Heart left ventricle (tissue), 16 donors: ENCODE data around the gene ANGPTL3. TPM values are rescaled to one million over a fixed set of nuclear protein-coding genes. Genes with fewer than 3 reads are reported as not detected.
"Not testable (repeated sequence)": the region's sequence is repeated elsewhere in the genome, so short reads cannot be mapped to it uniquely, and the experiment has no call there.

ENCODE experiments used
- ATAC-seq, 4 donors: fragments of 200-7000 bp; cut with Tn5 transposase; one replicate each; pipeline ENCODE4 v1.9.1; 2020 to 2022; ENCODE audit warnings: moderate library complexity in 4 of 4, mild to moderate bottlenecking in 3 of 4, moderate number of reproducible peaks in 1 of 4
- DNase-seq, 5 donors: peaks; one replicate each; pipeline ENCODE4 v3.0.0-alpha.2; 2020
- H3K27ac ChIP-seq, 12 donors: fragments of 200-600 bp; sonication (generic) in 4 of 12; one replicate each; pipeline versions ENCODE4 v1.5.0 to v1.8.0; 2016 to 2022; ENCODE audit warnings: mild to moderate bottlenecking in 2 of 12
- H3K27me3 ChIP-seq, 9 donors: fragments of 200-600 bp; sonication (generic) in 2 of 9; one replicate each; pipeline versions ENCODE4 v1.5.1 to v1.8.0; 2016 to 2022; ENCODE audit warnings: mild to moderate bottlenecking in 3 of 9
- H3K36me3 ChIP-seq, 9 donors: fragments of 200-600 bp; sonication (generic) in 2 of 9; one replicate each; pipeline versions ENCODE4 v1.5.0 to v1.8.0; 2018 to 2022; ENCODE audit warnings: mild to moderate bottlenecking in 2 of 9
- H3K4me1 ChIP-seq, 12 donors: fragments of 200-600 bp; sonication (generic) in 4 of 12; one replicate each; pipeline versions ENCODE4 v1.5.0 to v1.8.0; 2016 to 2022; ENCODE audit warnings: mild to moderate bottlenecking in 3 of 12
- H3K4me3 ChIP-seq, 12 donors: fragments of 200-600 bp; sonication (generic) in 4 of 12; one replicate each; pipeline versions ENCODE4 v1.5.0 to v1.8.0; 2017 to 2022; ENCODE audit warnings: mild to moderate bottlenecking in 9 of 12, moderate library complexity in 4 of 12
- H3K9me3 ChIP-seq, 12 donors: fragments of 200-600 bp; sonication (generic) in 4 of 12; one replicate each; pipeline versions ENCODE4 v1.5.0 to v1.8.0; 2016 to 2022; ENCODE audit warnings: mild to moderate bottlenecking in 1 of 12
- CTCF ChIP-seq, 12 donors: fragments of 200-600 bp; sonication (generic) in 4 of 12; IDR thresholded peaks; one replicate each; pipeline versions ENCODE4 v1.5.0 to v1.8.0; 2018 to 2022; ENCODE audit warnings: antibody characterized with exemption in 12 of 12, mild to moderate bottlenecking in 5 of 12
- POLR2A ChIP-seq, 2 donors: fragments of 450-650 bp; IDR thresholded peaks; one replicate each; pipeline ENCODE4 v1.6.1; 2017; ENCODE audit warnings: antibody characterized with exemption in 2 of 2, mild to moderate bottlenecking in 2 of 2, moderate library complexity in 2 of 2
- WGBS, 4 donors: extraction: QIAGEN DNeasy Blood & Tissue Kit in 2 of 4; methylation state at CpG; one replicate each; pipeline versions ENCODE4 v1.1.5 to v1.1.7; 2013 to 2018; 5-methylcytosine and 5-hydroxymethylcytosine counted together
- intact Hi-C, 10 donors: fragments of 100-400 bp; cut with DNase I; formaldehyde crosslinking; loops; one replicate each; pipeline versions ENCODE4 v1.11.1 to v1.14.2; 2022
- long read RNA-seq, 3 donors: library from polyadenylated mRNA; unstranded; transcript quantifications; one replicate each; pipeline ENCODE4 v2.0.0, GENCODE V29; 2020 to 2021
- polyA plus RNA-seq, 2 donors: library from polyadenylated mRNA; stranded (reverse); fragments of 200-250 nt; gene quantifications; one replicate each; pipeline ENCODE4 v1.2.3, GENCODE V29; 2013
- total RNA-seq, 9 donors: library from RNA; depleted of rRNA in 2 of 9; stranded (reverse); fragments of >200 nt in 2 of 9; fragmentation: NEBNext Ultra II Directional in 3 of 9; extraction: Animal tissue kit (Norgen Biotek cat#: 25700) in 3 of 9; gene quantifications; one replicate each; pipeline versions ENCODE4 v1.1.0 to v1.2.4, GENCODE V29; 2016 to 2023
- donor health status: ischemic (EF 13 %, LVEDD 7.1; RV severe dilation, severe dysfunction).
- donor health status: healthy with polysubstance abuse.
- donor health status: DM: no; HTN: yes; CAD: no.
- donor health status: DM: no; HTN: no; CAD: no.
- donor health status: ischemic (EF 25% LVEDD 6.9; RV normal size, moderate dysfunction).
- donor health status: ischemic (EF 25% LVEDD 5.7; RV mildly dilated, moderate dysfunction).
- donor health status: healthy.
- donor health status: DM: yes; HTN: yes; CAD: no.
- donor health status: ischemic (EF 35%, LVEDD 5.7; RV mildly dilated, moderate dysfunction).
- donor health status: nonischemic (EF 11% LVEDD 7.7; RV severe dilation, severe dysfunction).
- donor health status: DM: yes; HTN: yes; CAD: no.
- donor health status: PGD.
- donor health status: ischemic (EF 29% LVEDD 5.4; RV normal size, mild dysfunction).
- donor health status: nonischemic (EF 23%, LVEDD 6.1; RV moderate dilation, normal function).

The ANGPTL3 gene
- total RNA-seq: not detected
- not detected for polyA plus RNA-seq
- long read RNA-seq, donor 1: 0 reads
- long read RNA-seq, donor 2: 0 reads
- long read RNA-seq, donor 3: 0 reads

DNA sequence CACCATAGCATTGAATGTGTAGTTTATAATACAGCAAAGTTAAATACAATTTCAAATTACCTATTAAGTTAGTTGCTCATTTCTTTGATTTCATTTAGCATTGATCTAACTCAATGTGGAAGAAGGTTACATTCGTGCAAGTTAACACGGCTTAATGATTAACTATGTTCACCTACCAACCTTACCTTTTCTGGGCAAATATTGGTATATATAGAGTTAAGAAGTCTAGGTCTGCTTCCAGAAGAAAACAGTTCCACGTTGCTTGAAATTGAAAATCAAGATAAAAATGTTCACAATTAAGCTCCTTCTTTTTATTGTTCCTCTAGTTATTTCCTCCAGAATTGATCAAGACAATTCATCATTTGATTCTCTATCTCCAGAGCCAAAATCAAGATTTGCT lies at the start of gene ANGPTL3:
Gene ANGPTL3 (plus strand): TSS at position 240 of the 400 bp plus-strand sequence. CDS start 47 bp downstream, at position 287.
- intact Hi-C loops: no loop called here
- Histone ChIP-seq H3K4me1 (no peaks in the 10 kb centered on the region), H3K27me3 (no peaks in the 10 kb centered on the region), H3K36me3 (no peaks in the 10 kb centered on the region), H3K9me3 (no peaks in the 10 kb centered on the region), H3K27ac (no peak within 1 kb of the TSS), H3K4me3 (no peak within 1 kb of the TSS)
- 91 to 93% (median 93%) methylated on average over 3 of the region's 3 CpGs for WGBS, 4 donors
- ATAC-seq (no peak), DNase-seq (no peak)
- TF ChIP-seq POLR2A (IDR thresholded peaks at IDR 0.05): no peak
- TF ChIP-seq CTCF (IDR thresholded peaks at IDR 0.05): no peak

DNA sequence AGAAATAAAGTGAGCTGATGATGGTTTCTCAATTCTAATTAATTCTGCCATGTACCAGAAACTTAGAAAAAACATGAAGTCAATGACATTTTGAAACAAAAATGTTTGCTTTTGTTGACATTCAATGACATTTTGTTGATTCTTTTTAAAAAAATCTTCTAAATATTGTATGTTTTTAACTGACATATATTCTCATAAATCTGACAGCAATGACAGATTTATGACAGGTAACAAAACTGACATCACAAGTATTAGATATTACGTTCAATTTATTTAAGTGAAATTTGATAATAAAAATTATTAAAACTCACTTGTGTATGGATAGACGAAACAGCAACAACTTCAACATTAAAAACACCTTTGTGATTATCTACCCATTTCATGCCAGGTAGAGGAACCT lies 36.0 kb upstream of the ANGPTL3 start:
- H3K4me1 ChIP-seq: no peaks in the 10 kb centered on the region
- peaks cover 0 to 4% (median 0%) of the 10 kb centered on the region in 12 donors for H3K9me3 ChIP-seq
- intact Hi-C loops: no loop called here
- H3K4me3 ChIP-seq: no peak overlapping the region
- DNase-seq (no peak), ATAC-seq (no peak)
- peaks cover 0 to 21% (median 8%) of the 10 kb centered on the region in 9 donors for H3K36me3 ChIP-seq
- no peak overlapping the region for H3K27ac ChIP-seq
- TF ChIP-seq POLR2A (IDR thresholded peaks at IDR 0.05) (no peak), CTCF (IDR thresholded peaks at IDR 0.05) (no peak)
- WGBS, 4 donors: 95 to 99% (median 97%) methylated on average over 2 of the region's 2 CpGs
- H3K27me3 ChIP-seq: no peaks in the 10 kb centered on the region

GRCh38 chr1:62567182-62567581 lies 30.1 kb upstream of the ANGPTL3 start:
- 92 to 100% (median 96%) methylated on average over 1 of the region's 1 CpG for WGBS, 4 donors
- intact Hi-C loops, H3K27me3 ChIP-seq, H3K4me3 ChIP-seq, ATAC-seq, DNase-seq, H3K4me1 ChIP-seq, H3K27ac ChIP-seq, H3K36me3 ChIP-seq: not testable (repeated sequence)
- H3K9me3 ChIP-seq: peaks cover 0 to 24% (median 3%) of the 10 kb centered on the region in 12 donors

- not testable (repeated sequence) for ATAC-seq
- 82 to 95% (median 92%) methylated on average over 1 of the region's 1 CpG for WGBS, 4 donors
Observed at GRCh38 chr1:62567926-62568325, 29.4 kb upstream of the ANGPTL3 start.

GRCh38 chr1:62571517-62571916 lies 25.8 kb upstream of the ANGPTL3 start:
- ATAC-seq, H3K4me3 ChIP-seq, DNase-seq, intact Hi-C loops, H3K4me1 ChIP-seq, H3K27ac ChIP-seq, H3K27me3 ChIP-seq: not testable (repeated sequence)
- 84 to 97% (median 94%) methylated on average over 4 of the region's 4 CpGs for WGBS, 4 donors
- Histone ChIP-seq H3K36me3 (peaks cover 0 to 31% (median 16%) of the 10 kb centered on the region in 9 donors), H3K9me3 (peaks cover 0 to 25% (median 5%) of the 10 kb centered on the region in 12 donors)

More at GRCh38 chr1:62567926-62568325, 29.4 kb upstream of the ANGPTL3 start:
- H3K9me3 ChIP-seq: peaks cover 0 to 30% (median 5%) of the 10 kb centered on the region in 12 donors
- intact Hi-C loops, H3K4me3 ChIP-seq, H3K36me3 ChIP-seq, DNase-seq, H3K27ac ChIP-seq, H3K4me1 ChIP-seq, H3K27me3 ChIP-seq: not testable (repeated sequence)

GRCh38 chr1:62572476-62572875 lies 24.8 kb upstream of the ANGPTL3 start:
- Histone ChIP-seq H3K9me3 (peaks cover 0 to 24% (median 5%) of the 10 kb centered on the region in 12 donors), H3K4me3 (no peak overlapping the region), H3K36me3 (peaks cover 0 to 40% (median 20%) of the 10 kb centered on the region in 9 donors), H3K4me1 (no peaks in the 10 kb centered on the region), H3K27ac (no peak overlapping the region), H3K27me3 (no peaks in the 10 kb centered on the region)
- no peak for TF ChIP-seq POLR2A (IDR thresholded peaks at IDR 0.05)
- TF ChIP-seq CTCF (IDR thresholded peaks at IDR 0.05): no peak
- no peak for DNase-seq
- ATAC-seq: no peak
- intact Hi-C loops: no loop called here
